ENCODE data around the gene ASCC1. TPM values are rescaled to one million over a fixed set of nuclear protein-coding genes. Genes with fewer than 3 reads are reported as not detected.
A peak's percentile ranks its signal among the peaks of the same experiment; 100 is the strongest.

Gene ASCC1
- total and polyA plus RNA-seq, 2 of the 4 experiments (the other 2 are of a cell fraction) = 15.9 to 21.0 TPM

GRCh38 chr10:72061930-72062329 is 154.1 kb downstream of the ASCC1 start:
- Histone ChIP-seq H3K79me1 (ENCODE audit: low read depth in 1 of 2, low read length in 2 of 2) (no peaks in the 10 kb centered on the region), H3K56ac (ENCODE audit: extremely low read depth, insufficient read depth, low read length) (no peak overlapping the region), H3K4me1 (ENCODE audit: control insufficient read depth, insufficient read depth, low read length) (no peaks in the 10 kb centered on the region), H4K91ac (ENCODE audit: insufficient read depth, low read depth, low read length) (no peak overlapping the region), H3K14ac (replicated peaks; ENCODE audit: low read depth, low read length) (no peak overlapping the region), H2AK5ac (ENCODE audit: low read depth, low read length) (no peak overlapping the region), H2AK9ac (replicated peaks; ENCODE audit: low read depth, low read length, poor library complexity) (peak overlapping the region; percentile 66), H2BK20ac (ENCODE audit: low read depth, low read length) (no peak overlapping the region), H3K9me1 (ENCODE audit: insufficient read depth, low read length) (no peaks in the 10 kb centered on the region), H3K4me3 (ENCODE audit: insufficient read depth, low read depth, low read length) (no peak overlapping the region), H4K8ac (ENCODE audit: low read depth in 2 of 2, low read length in 2 of 2) (no peak overlapping the region), H2BK120ac (ENCODE audit: low read depth, low read length) (no peak overlapping the region), H2BK5ac (ENCODE audit: low read depth, low read length, poor library complexity, severe bottlenecking) (no peak overlapping the region), H3K4ac (ENCODE audit: low read depth, low read length) (no peak overlapping the region), H3K9ac (ENCODE audit: low read depth, low read length) (no peak overlapping the region), H3K18ac (ENCODE audit: low read depth, low read length) (no peak overlapping the region), H3K36me3 (ENCODE audit: control insufficient read depth, insufficient read depth, low read length) (no peaks in the 10 kb centered on the region), H4K20me1 (ENCODE audit: insufficient read depth, low read length) (no peaks in the 10 kb centered on the region), H4K5ac (ENCODE audit: low read depth, low read length) (no peak overlapping the region), H3K23ac (ENCODE audit: low read depth, low read length) (no peak overlapping the region), H2AFZ (replicated peaks; ENCODE audit: low read length, poor library complexity) (no peak overlapping the region), H3K9me3 (ENCODE audit: control insufficient read depth, insufficient read depth, low read length) (no peaks in the 10 kb centered on the region), H2BK15ac (ENCODE audit: low read depth, low read length) (no peak overlapping the region), H3K27me3 (ENCODE audit: control insufficient read depth, insufficient read depth, low read length) (peaks cover 41% of the 10 kb centered on the region), H3K27ac (ENCODE audit: insufficient read depth, low read length) (no peak overlapping the region), H3K4me2 (ENCODE audit: low read depth, low read length) (no peak overlapping the region)
- intact Hi-C loops (cut with micrococcal nuclease) (no loop called here), dilution Hi-C loops (cut with HindIII; ENCODE audit: low sequenced_read_pairs, unreplicated experiment) (no loop called here), in situ Hi-C loops (cut with MboI; ENCODE audit: low sequenced_read_pairs) (no loop called here)
- ChIA-PET POLR2A (ENCODE audit: unreplicated experiment) (no interaction called here), CTCF (no interaction called here)
- BruUV-seq (replicated peaks) = no TSS peak
- TF ChIP-seq BHLHE40 (IDR thresholded peaks at IDR 0.05; ENCODE audit: low read depth, low read length) (no peak), MAFK (IDR thresholded peaks at IDR 0.05; ENCODE audit: low read depth, low read length) (no peak), FOS (IDR thresholded peaks at IDR 0.05; ENCODE audit: low read depth, low read length) (no peak), RCOR1 (IDR thresholded peaks at IDR 0.05; ENCODE audit: insufficient replicate concordance, low read length) (no peak), MXI1 (IDR thresholded peaks at IDR 0.05; ENCODE audit: borderline replicate concordance, low read depth, low read length) (no peak), POLR2A (IDR thresholded peaks at IDR 0.05; ENCODE audit: low read depth, low read length) (no peak), USF2 (IDR thresholded peaks at IDR 0.05; ENCODE audit: low read depth, low read length) (no peak), NFE2L2 (IDR thresholded peaks at IDR 0.05; ENCODE audit: low read depth, low read length) (no peak), CEBPB (IDR thresholded peaks at IDR 0.05; ENCODE audit: low read depth, low read length) (no peak), RAD21 (IDR thresholded peaks at IDR 0.05; ENCODE audit: low read length) (no peak), ELK1 (IDR thresholded peaks at IDR 0.05; ENCODE audit: borderline replicate concordance, low read depth, low read length) (no peak), CHD1 (IDR thresholded peaks at IDR 0.05; ENCODE audit: low read depth, low read length) (no peak), MAZ (IDR thresholded peaks at IDR 0.05; ENCODE audit: borderline replicate concordance, low read depth, low read length) (no peak), RFX5 (IDR thresholded peaks at IDR 0.05; ENCODE audit: low read depth, low read length) (no peak), SMC3 (IDR thresholded peaks at IDR 0.05; ENCODE audit: low read depth, low read length) (no peak)
- DNase-seq (no peak), ATAC-seq (ENCODE audit: low read depth) (no peak)
- no CpG with 5 or more reads among the region's 9 CpGs for WGBS, 2 experiments (ENCODE audit: extremely low coverage in 2 of 2, insufficient read length in 1 of 2)

All from IMR-90 (cell line).